HG03066 (cell line): ENCODE results near the gene PRDX1.
"Not testable (repeated sequence)": the region's sequence is repeated elsewhere in the genome, so short reads cannot be mapped to it uniquely, and the experiment has no call there.

Experiments
- ATAC-seq: cut with Tn5 transposase; IDR thresholded peaks from one replicate; pipeline ENCODE4 v1.9.1; 2021; ENCODE audit warnings: low read depth; ENCODE audit not compliant: unreplicated experiment

Gene PRDX1

GRCh38 chr1:45536886-45537285 is 15.2 kb upstream of the PRDX1 start:
- ATAC-seq = no peak

- ATAC-seq = no peak
These were observed 14.5 kb upstream of the PRDX1 start for GRCh38 chr1:45535988-45536766.

GRCh38 chr1:45531873-45532272 is 10.2 kb upstream of the PRDX1 start:
- ATAC-seq = no peak

- ATAC-seq = no peak
These were observed 9.0 kb upstream of the PRDX1 start for GRCh38 chr1:45530632-45531135.

GRCh38 chr1:45526135-45526644 is 4.5 kb upstream of the PRDX1 start:
- no peak for ATAC-seq

GRCh38 chr1:45523975-45524374 is 2.3 kb upstream of the PRDX1 start:
- not testable (repeated sequence) for ATAC-seq

- not testable (repeated sequence) for ATAC-seq
These were observed 1.8 kb upstream of the PRDX1 start for GRCh38 chr1:45523516-45523915.

GRCh38 chr1:45522324-45523104 is 830 bp upstream of the PRDX1 start:
- ATAC-seq = no peak

GRCh38 chr1:45519774-45520173 is 1.9 kb downstream of the PRDX1 start:
- not testable (repeated sequence) for ATAC-seq

GRCh38 chr1:45518910-45519309 is 2.8 kb downstream of the PRDX1 start:
- no peak for ATAC-seq

GRCh38 chr1:45518366-45518765 is 3.3 kb downstream of the PRDX1 start:
- not testable (repeated sequence) for ATAC-seq

GRCh38 chr1:45516465-45516864 is 5.2 kb downstream of the PRDX1 start:
- ATAC-seq = no peak

- no peak for ATAC-seq
These were observed 5.6 kb downstream of the PRDX1 start for GRCh38 chr1:45516036-45516435.

- ATAC-seq = not testable (repeated sequence)
These were observed 8.0 kb downstream of the PRDX1 start for GRCh38 chr1:45513532-45514260.

GRCh38 chr1:45512641-45513054 is 9.0 kb downstream of the PRDX1 start:
- ATAC-seq = no peak

GRCh38 chr1:45510972-45511527 is 10.6 kb downstream of the PRDX1 start:
- no peak for ATAC-seq

- no peak for ATAC-seq
These were observed 11.4 kb downstream of the PRDX1 start for GRCh38 chr1:45510036-45510971.

GRCh38 chr1:45508295-45509151 is 13.2 kb downstream of the PRDX1 start:
- no peak for ATAC-seq
